ENCODE results near the gene PHRF1. TPM values are rescaled to one million over a fixed set of nuclear protein-coding genes. Genes with fewer than 3 reads are reported as not detected.

The PHRF1 gene
- total RNA-seq, 2 donors from 2014 or later: 12.4 to 14.2 TPM

DNA sequence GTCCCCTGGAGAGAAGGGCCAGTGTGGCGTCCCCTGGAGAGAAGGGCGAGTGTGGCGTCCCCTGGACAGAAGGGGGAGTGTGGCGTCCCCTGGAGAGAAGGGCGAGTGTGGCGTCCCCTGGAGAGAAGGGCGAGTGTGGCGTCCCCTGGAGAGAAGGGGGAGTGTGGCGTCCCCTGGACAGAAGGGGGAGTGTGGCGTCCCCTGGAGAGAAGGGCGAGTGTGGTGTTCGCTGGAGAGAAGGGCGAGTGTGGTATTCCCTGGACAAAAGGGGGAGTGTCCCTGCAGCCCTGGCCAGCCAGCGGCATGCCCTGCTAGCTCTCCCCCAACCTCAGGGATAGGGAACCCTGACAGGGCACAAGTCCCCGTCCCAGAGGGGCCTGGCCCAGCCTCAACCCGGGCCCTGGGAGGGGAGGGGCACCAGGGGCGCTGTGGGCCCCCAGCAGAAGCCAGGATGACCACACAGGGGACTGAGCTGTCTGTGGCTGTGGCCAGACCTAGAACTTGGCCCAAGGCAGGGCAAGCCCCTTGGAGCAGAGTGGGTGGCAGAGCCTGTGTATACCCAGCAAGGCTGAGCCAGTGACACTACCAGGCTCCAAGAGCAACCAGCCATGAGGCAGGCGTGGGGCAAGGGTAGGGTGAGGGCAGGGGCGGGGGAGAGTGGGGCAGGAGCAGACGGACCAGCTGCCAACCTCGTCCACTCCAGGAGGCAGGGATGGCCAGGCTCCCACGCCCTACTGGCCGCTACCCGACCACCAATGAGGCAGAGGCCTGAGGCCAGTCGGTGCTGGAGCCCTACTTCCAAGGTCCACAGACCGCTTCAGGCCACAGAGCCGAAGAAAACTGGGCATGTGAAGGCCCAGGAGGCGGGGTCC, 45.1 kb upstream of the PHRF1 start:
- no peaks in the 10 kb centered on the region for H3K27me3 ChIP-seq
- peaks cover 0 to 23% of the 10 kb centered on the region in 2 donors for H3K4me1 ChIP-seq
- H3K27ac ChIP-seq: no peak overlapping the region
- no peaks in the 10 kb centered on the region for H3K9me3 ChIP-seq
- no peak for DNase-seq (ENCODE audit: low spot score)
- H3K36me3 ChIP-seq: peaks cover 25% of the 10 kb centered on the region
- TF ChIP-seq, protein P1, sequence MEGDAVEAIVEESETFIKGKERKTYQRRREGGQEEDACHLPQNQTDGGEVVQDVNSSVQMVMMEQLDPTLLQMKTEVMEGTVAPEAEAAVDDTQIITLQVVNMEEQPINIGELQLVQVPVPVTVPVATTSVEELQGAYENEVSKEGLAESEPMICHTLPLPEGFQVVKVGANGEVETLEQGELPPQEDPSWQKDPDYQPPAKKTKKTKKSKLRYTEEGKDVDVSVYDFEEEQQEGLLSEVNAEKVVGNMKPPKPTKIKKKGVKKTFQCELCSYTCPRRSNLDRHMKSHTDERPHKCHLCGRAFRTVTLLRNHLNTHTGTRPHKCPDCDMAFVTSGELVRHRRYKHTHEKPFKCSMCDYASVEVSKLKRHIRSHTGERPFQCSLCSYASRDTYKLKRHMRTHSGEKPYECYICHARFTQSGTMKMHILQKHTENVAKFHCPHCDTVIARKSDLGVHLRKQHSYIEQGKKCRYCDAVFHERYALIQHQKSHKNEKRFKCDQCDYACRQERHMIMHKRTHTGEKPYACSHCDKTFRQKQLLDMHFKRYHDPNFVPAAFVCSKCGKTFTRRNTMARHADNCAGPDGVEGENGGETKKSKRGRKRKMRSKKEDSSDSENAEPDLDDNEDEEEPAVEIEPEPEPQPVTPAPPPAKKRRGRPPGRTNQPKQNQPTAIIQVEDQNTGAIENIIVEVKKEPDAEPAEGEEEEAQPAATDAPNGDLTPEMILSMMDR (IDR thresholded peaks at IDR 0.05): no peak
- H3K4me3 ChIP-seq: no peak overlapping the region

- no peak for DNase-seq (ENCODE audit: low spot score)
- H3K27ac ChIP-seq: no peak overlapping the region
- peaks cover 0 to 31% of the 10 kb centered on the region in 2 donors for H3K4me1 ChIP-seq
Observed at GRCh38 chr11:531919-532526, 44.2 kb upstream of the PHRF1 start.

GRCh38 chr11:532527-532985, 43.7 kb upstream of the PHRF1 start:
- TF ChIP-seq, protein P1 (IDR thresholded peaks at IDR 0.05): no peak
- DNase-seq (ENCODE audit: low spot score): no peak
- Histone ChIP-seq H3K9me3 (no peaks in the 10 kb centered on the region), H3K27me3 (no peaks in the 10 kb centered on the region), H3K4me3 (no peak overlapping the region), H3K4me1 (peaks cover 0 to 36% of the 10 kb centered on the region in 2 donors), H3K36me3 (peaks cover 25% of the 10 kb centered on the region), H3K27ac (no peak overlapping the region)

More at GRCh38 chr11:531919-532526, 44.2 kb upstream of the PHRF1 start:
- TF ChIP-seq, protein P1 (IDR thresholded peaks at IDR 0.05): no peak
- Histone ChIP-seq H3K36me3 (peaks cover 25% of the 10 kb centered on the region), H3K27me3 (no peaks in the 10 kb centered on the region), H3K9me3 (no peaks in the 10 kb centered on the region), H3K4me3 (no peak overlapping the region)

DNA sequence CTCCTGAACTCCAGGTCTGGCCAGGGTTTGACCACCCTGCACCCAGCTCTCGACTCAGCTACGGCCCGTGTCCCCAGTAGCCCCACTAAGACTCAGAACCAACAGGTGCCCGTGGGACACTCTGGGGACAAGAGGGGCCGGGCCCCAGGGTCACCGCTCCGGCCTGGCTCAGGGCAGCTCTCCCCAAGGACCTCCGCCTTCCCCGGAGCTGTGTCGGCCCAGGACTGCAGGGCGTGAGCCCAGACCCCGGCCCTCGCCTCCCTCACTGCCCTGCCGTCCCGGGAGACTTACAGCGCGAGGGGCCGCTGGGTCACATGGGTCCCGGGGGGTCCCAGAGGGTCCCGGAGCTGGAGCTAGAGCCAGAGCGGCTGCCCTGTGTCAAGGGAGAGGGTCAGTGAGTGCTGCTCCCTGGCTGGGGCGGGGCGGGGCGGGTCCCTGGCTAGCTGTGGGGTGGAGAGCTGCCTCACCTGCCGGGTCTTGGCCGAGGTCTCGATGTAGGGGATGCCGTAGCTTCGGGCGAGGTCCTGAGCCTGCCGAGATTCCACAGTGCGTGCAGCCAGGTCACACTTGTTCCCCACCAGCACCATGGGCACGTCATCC, 43.2 kb upstream of the PHRF1 start:
- Histone ChIP-seq H3K27me3 (no peaks in the 10 kb centered on the region), H3K36me3 (peaks cover 25% of the 10 kb centered on the region), H3K4me1 (peaks cover 0 to 39% of the 10 kb centered on the region in 2 donors), H3K27ac (no peak overlapping the region), H3K4me3 (no peak overlapping the region), H3K9me3 (no peaks in the 10 kb centered on the region)
- TF ChIP-seq, protein P1 (IDR thresholded peaks at IDR 0.05): no peak
- DNase-seq (ENCODE audit: low spot score): no peak

- Histone ChIP-seq H3K27ac (peak overlapping the region in 1 of 2 donors; percentile 73), H3K27me3 (no peaks in the 10 kb centered on the region)
Observed at GRCh38 chr11:533586-534395, 42.5 kb upstream of the PHRF1 start.

More at GRCh38 chr11:533586-534395, 42.5 kb upstream of the PHRF1 start:
- TF ChIP-seq, protein P1 (IDR thresholded peaks at IDR 0.05): no peak
- DNase-seq (ENCODE audit: low spot score): no peak
- Histone ChIP-seq H3K4me1 (peaks cover 0 to 39% of the 10 kb centered on the region in 2 donors), H3K36me3 (peaks cover 25% of the 10 kb centered on the region), H3K4me3 (peak overlapping the region in 1 of 2 donors; percentile 88), H3K9me3 (no peaks in the 10 kb centered on the region)

Data from right atrium auricular region (tissue), 2 donors.